PC-9 (cell line): Measurements from ENCODE around the gene MMP25. TPM values are rescaled to one million over a fixed set of nuclear protein-coding genes. Genes with fewer than 3 reads are reported as not detected.

Experiments used
- BruUV-seq: library from RNA; stranded (reverse); fragments of 400-500 nt; replicated peaks from 2 replicates; lab custom pipeline; 2021; lab: Mats Ljungman, UMichigan
- CTCF ChIA-PET: fragments of 300-600 bp; sonication (Branson Sonifier 250); formaldehyde crosslinking; loops from one replicate; lab custom pipeline; 2022; ENCODE audit warnings: antibody characterized with exemption; lab: Charles Lee
- POLR2A ChIA-PET: fragments of 300-600 bp; sonication (Branson Sonifier 250); formaldehyde crosslinking; loops from one replicate; lab custom pipeline; 2022; ENCODE audit warnings: antibody characterized with exemption; ENCODE audit not compliant: unreplicated experiment; lab: Charles Lee
- DNase-seq, 2 experiments: peaks; one replicate each; pipeline versions ENCODE4 v3.0.0 to v3.0.0-alpha.2; 2015 to 2022; ENCODE audit warnings: mixed read lengths in 1 of 2
- H2AFZ ChIP-seq: fragments of 200-600 bp; sonication (generic); 2 replicates; pipeline ENCODE4 v1.8.1; 2017; ENCODE audit warnings: antibody characterized with exemption
- H3F3A ChIP-seq: fragments of 200-600 bp; sonication (generic); 2 replicates; pipeline ENCODE4 v1.8.1; 2017; ENCODE audit warnings: antibody characterized with exemption, mild to moderate bottlenecking, low read depth; ENCODE audit not compliant: insufficient read depth
- H3K27ac ChIP-seq: fragments of 200-600 bp; sonication (generic); 2 replicates; pipeline ENCODE4 v1.6.1; 2016; ENCODE audit warnings: mixed run types
- H3K27me3 ChIP-seq: fragments of 200-600 bp; sonication (generic); 2 replicates; pipeline ENCODE4 v1.6.1; 2016; ENCODE audit warnings: low read depth, mixed run types; ENCODE audit not compliant: insufficient read depth
- H3K36me3 ChIP-seq: fragments of 200-600 bp; sonication (generic); 2 replicates; pipeline ENCODE4 v1.6.1; 2016; ENCODE audit warnings: low read depth, mixed run types
- H3K4me1 ChIP-seq: fragments of 200-600 bp; sonication (generic); replicated peaks from 2 replicates; pipeline ENCODE4 v1.6.1; 2016; ENCODE audit warnings: mixed run types; ENCODE audit not compliant: insufficient read depth
- H3K4me2 ChIP-seq: fragments of 200-600 bp; sonication (generic); 2 replicates; pipeline ENCODE4 v1.6.1; 2017; ENCODE audit warnings: mixed run types
- H3K4me3 ChIP-seq: fragments of 200-600 bp; sonication (generic); 2 replicates; pipeline ENCODE4 v1.6.1; 2016; ENCODE audit warnings: mixed run types
- H3K79me2 ChIP-seq: fragments of 200-600 bp; sonication (generic); 2 replicates; pipeline ENCODE4 v1.6.1; 2017; ENCODE audit warnings: low read depth, mixed run types
- H3K9me2 ChIP-seq: fragments of 200-600 bp; sonication (generic); 2 replicates; pipeline ENCODE4 v1.8.1; 2017; ENCODE audit warnings: mild to moderate bottlenecking; ENCODE audit not compliant: insufficient read depth
- H3K9me3 ChIP-seq: fragments of 200-600 bp; sonication (generic); 2 replicates; pipeline ENCODE4 v1.8.1; 2016; ENCODE audit warnings: low read depth; ENCODE audit not compliant: insufficient read depth
- H4K20me1 ChIP-seq: fragments of 200-600 bp; sonication (generic); 2 replicates; pipeline ENCODE4 v1.8.1; 2017; ENCODE audit not compliant: insufficient read depth
- CTCF ChIP-seq: fragments of 200-600 bp; sonication (generic); conservative IDR thresholded peaks from 2 replicates; pipeline ENCODE4 v1.6.1; 2017; ENCODE audit warnings: mixed run types, antibody characterized with exemption, mild to moderate bottlenecking, moderate library complexity
- EZH2 ChIP-seq: fragments of 200-600 bp; sonication (generic); IDR thresholded peaks from 2 replicates; pipeline ENCODE4 v1.8.0; 2017; ENCODE audit warnings: antibody characterized with exemption, low read depth
- intact Hi-C: fragments of 100-400 bp; cut with micrococcal nuclease; formaldehyde crosslinking; loops from one replicate; pipeline ENCODE4 v1.10.0; 2022; ENCODE audit not compliant: unreplicated experiment
- total RNA-seq: library from RNA; stranded (reverse); gene quantifications from 2 replicates; pipeline ENCODE4 v1.2.3, GENCODE V29; 2021

The MMP25 gene
- total RNA-seq, 1 experiment from 2014 or later = 0.83 TPM

GRCh38 chr16:3101841-3102470 lies 55.6 kb downstream of the MMP25 start:
- H3K27ac ChIP-seq = no peak overlapping the region
- DNase-seq = no peak
- no peak for TF ChIP-seq CTCF
- no peak for TF ChIP-seq EZH2

GRCh38 chr16:3106205-3106928 lies 60.0 kb downstream of the MMP25 start:
- no peaks in the 10 kb centered on the region for H3K36me3 ChIP-seq
- H3K27me3 ChIP-seq = no peaks in the 10 kb centered on the region
- H2AFZ ChIP-seq = peak overlapping the region; percentile 100
- H3K4me3 ChIP-seq = peak overlapping the region; percentile 97
- H3F3A ChIP-seq = peaks cover 20% of the 10 kb centered on the region; the same call in 1 of the 2 replicates
- H3K27ac ChIP-seq = peak overlapping the region; percentile 59
- ChIA-PET POLR2A (interaction anchor here (0.6 to 0.9 kb wide), 5 partner anchors 11 to 513 kb away, joined by 3 to 17 read pairs (median 6); partner anchors contain the start of gene PRSS21), CTCF (interaction anchor here (1.3 kb wide), 1 partner anchor 47 kb away, joined by 4 read pairs; no protein-coding TSS in a partner anchor)
- intact Hi-C loops = loop anchor here (5.0 kb wide), 1 partner anchor 384 kb away; the partner anchor contains the start of gene PRSS27
- H3K9me2 ChIP-seq = no peaks in the 10 kb centered on the region
- no peak for TF ChIP-seq EZH2
- no peak for TF ChIP-seq CTCF
- H3K79me2 ChIP-seq = no peaks in the 10 kb centered on the region
- DNase-seq = peak; percentile 80 to 96
- H4K20me1 ChIP-seq = no peaks in the 10 kb centered on the region
- H3K4me1 ChIP-seq = peaks cover 6% of the 10 kb centered on the region
- no TSS peak for BruUV-seq
- H3K9me3 ChIP-seq = no peaks in the 10 kb centered on the region
- H3K4me2 ChIP-seq = peak overlapping the region; percentile 100

More at GRCh38 chr16:3101841-3102470, 55.6 kb downstream of the MMP25 start:
- H3K79me2 ChIP-seq = no peaks in the 10 kb centered on the region
- H3F3A ChIP-seq = peaks cover 29% of the 10 kb centered on the region; the same call in 1 of the 2 replicates
- H3K36me3 ChIP-seq = no peaks in the 10 kb centered on the region
- BruUV-seq = no TSS peak
- no peaks in the 10 kb centered on the region for H3K27me3 ChIP-seq
- no peaks in the 10 kb centered on the region for H3K9me2 ChIP-seq
- H3K9me3 ChIP-seq = no peaks in the 10 kb centered on the region
- intact Hi-C loops = no loop called here
- peaks cover under 1% of the 10 kb centered on the region; the same call in 1 of the 2 replicates for H3K4me1 ChIP-seq
- POLR2A ChIA-PET = no interaction called here
- CTCF ChIA-PET = interaction anchor here (0.9 kb wide), 1 partner anchor 60 kb away, joined by 4 read pairs; no protein-coding TSS in a partner anchor
- no peaks in the 10 kb centered on the region for H4K20me1 ChIP-seq
- H2AFZ ChIP-seq = no peak overlapping the region
- no peak overlapping the region for H3K4me2 ChIP-seq
- H3K4me3 ChIP-seq = no peak overlapping the region

Other genes starting within 250 kb of the MMP25 start
- not detected in 2 replicates for gene PRSS41, start 248.1 kb upstream of the MMP25 start, total RNA-seq
- 61.2 and 77.4 TPM in 2 replicates for gene PRSS21, start 229.3 kb upstream of the MMP25 start, total RNA-seq
- 19.9 and 23.4 TPM in 2 replicates for gene ZG16B, start 216.3 kb upstream of the MMP25 start, total RNA-seq
- gene PRSS22, start 188.4 kb upstream of the MMP25 start, total RNA-seq = 98.2 and 99.7 TPM in 2 replicates
- gene FLYWCH2, start 163.3 kb upstream of the MMP25 start, total RNA-seq = 41.5 and 50.1 TPM in 2 replicates
- 79.9 and 84.8 TPM in 2 replicates for gene FLYWCH1, start 134.6 kb upstream of the MMP25 start, total RNA-seq
- 8.4 and 16.2 TPM in 2 replicates for gene KREMEN2, start 82.3 kb upstream of the MMP25 start, total RNA-seq
- gene PAQR4, start 77.2 kb upstream of the MMP25 start, total RNA-seq = 33.6 and 40.7 TPM in 2 replicates
- 105 and 112 TPM in 2 replicates for gene PKMYT1, start 66.1 kb upstream of the MMP25 start, total RNA-seq
- gene CLDN9, start 33.6 kb upstream of the MMP25 start, total RNA-seq = 14.3 and 16.4 TPM in 2 replicates
- gene CLDN6, start 28.4 kb upstream of the MMP25 start, total RNA-seq = 0.26 and 0.38 TPM in 2 replicates
- 226 and 242 TPM in 2 replicates for gene TNFRSF12A, start 26.2 kb upstream of the MMP25 start, total RNA-seq
- gene HCFC1R1, start 22.6 kb upstream of the MMP25 start, total RNA-seq = 118 and 186 TPM in 2 replicates
- gene THOC6, start 22.5 kb upstream of the MMP25 start, total RNA-seq = 69.9 and 109 TPM in 2 replicates
- gene BICDL2, start 9.6 kb upstream of the MMP25 start, total RNA-seq = 57.9 and 68.7 TPM in 2 replicates
- gene IL32, start 19.1 kb downstream of the MMP25 start, total RNA-seq = 1.5 and 2.2 TPM in 2 replicates
- gene ZSCAN10, start 52.7 kb downstream of the MMP25 start, total RNA-seq = 0.23 TPM in 1 of 2 replicates, not detected in the other
- gene ZNF205, start 66.0 kb downstream of the MMP25 start, total RNA-seq = 17.4 and 18.0 TPM in 2 replicates
- gene ZNF213, start 88.5 kb downstream of the MMP25 start, total RNA-seq = 15.9 and 17.7 TPM in 2 replicates
- 1.2 and 1.4 TPM in 2 replicates for gene OR1F1, start 141.6 kb downstream of the MMP25 start, total RNA-seq
- 12.1 and 13.2 TPM in 2 replicates for gene ZNF200, start 188.6 kb downstream of the MMP25 start, total RNA-seq
- gene MEFV, start 210.1 kb downstream of the MMP25 start, total RNA-seq = not detected in 2 replicates
- 36.8 and 49.8 TPM in 2 replicates for gene ZNF263, start 236.9 kb downstream of the MMP25 start, total RNA-seq